Adrenal gland (tissue), 12 donors: ENCODE measurements around the gene MRPS27. TPM values are rescaled to one million over a fixed set of nuclear protein-coding genes. Genes with fewer than 3 reads are reported as not detected.

Source experiments
- DNase-seq, 7 donors: peaks; one replicate each; pipeline ENCODE4 v3.0.0-alpha.2; 2019 to 2020
- H3K27ac ChIP-seq, 5 donors: fragments of 200-600 bp; sonication (generic) in 4 of 5; 1 replicate in 3 of 5; 2 replicates in 2 of 5; pipeline versions ENCODE4 v1.5.1 to v1.8.0; 2016 to 2020; ENCODE audit warnings: mild to moderate bottlenecking in 1 of 5
- H3K27me3 ChIP-seq: fragments of 200-600 bp; 2 replicates; pipeline ENCODE4 v1.8.0; 2021
- H3K36me3 ChIP-seq, 2 donors: fragments of 200-600 bp; replicated peaks in 1 of 2; 1 replicate in 1 of 2; 2 replicates in 1 of 2; pipeline versions ENCODE4 v1.5.1 to v1.8.0; 2018 to 2022
- H3K4me1 ChIP-seq, 2 donors: fragments of 200-600 bp; replicated peaks in 1 of 2; 1 replicate in 1 of 2; 2 replicates in 1 of 2; pipeline versions ENCODE4 v1.5.1 to v1.8.0; 2018 to 2021
- H3K4me3 ChIP-seq, 4 donors: fragments of 200-600 bp; sonication (generic) in 3 of 4; one replicate each; pipeline ENCODE4 v1.5.1; 2016 to 2018
- H3K9me3 ChIP-seq, 3 donors: fragments of 200-600 bp; sonication (generic) in 1 of 3; replicated peaks in 1 of 3; 1 replicate in 2 of 3; 2 replicates in 1 of 3; pipeline versions ENCODE4 v1.5.1 to v1.8.0; 2016 to 2021
- CTCF ChIP-seq, 6 experiments: fragments of 450-650 bp in 4 of 6; fragments of 200-600 bp in 2 of 6; sonication (generic) in 1 of 6; IDR thresholded peaks; 1 replicate in 5 of 6; 2 replicates in 1 of 6; pipeline versions ENCODE4 v1.5.1 to v1.8.0; 2016 to 2021; ENCODE audit warnings: antibody characterized with exemption in 6 of 6, mild to moderate bottlenecking in 2 of 6, moderate library complexity in 1 of 6
- POLR2A ChIP-seq, 2 donors: fragments of 450-650 bp; IDR thresholded peaks; one replicate each; pipeline ENCODE4 v1.6.1; 2017; ENCODE audit warnings: antibody characterized with exemption in 2 of 2, mild to moderate bottlenecking in 2 of 2, moderate library complexity in 1 of 2
- WGBS, 4 donors: extraction: QIAGEN DNeasy Blood & Tissue Kit in 2 of 4; methylation state at CpG; one replicate each; pipeline versions ENCODE4 v1.1.5 to v1.1.7; 2013 to 2017; 5-methylcytosine and 5-hydroxymethylcytosine counted together
- intact Hi-C, 2 donors: fragments of 100-400 bp; cut with DNase I; formaldehyde crosslinking; loops; one replicate each; pipeline versions ENCODE4 v1.14.1 to v1.15.0; 2022 to 2023
- polyA plus RNA-seq, 3 donors: library from polyadenylated mRNA; stranded (reverse); fragments of 200-250 nt in 2 of 3; fragments of 350-450 nt in 1 of 3; fragmentation: Illumina TruSeq in 1 of 3; extraction: RNeasy Lipid Tissue Mini Kit (QIAGEN cat#74804) in 1 of 3; gene quantifications; one replicate each; pipeline ENCODE4 v1.2.3, GENCODE V29; 2013 to 2014
- total RNA-seq, 9 donors: library from RNA; depleted of rRNA in 4 of 9; stranded (reverse); fragments of >200 nt in 4 of 9; fragments of 120-200 nt in 1 of 9; fragmentation: NEBNext Ultra II Directional in 1 of 9; extraction: Animal tissue kit (Norgen Biotek cat#: 25700) in 1 of 9; gene quantifications; one replicate each; pipeline versions ENCODE4 v1.1.0 to v1.2.4, GENCODE V29; 2013 to 2023
- donor health status: healthy with polysubstance abuse.
- donor health status: Bipolar disorder and iron deficiency.
- donor health status: DM: yes; HTN: yes; CAD: no.
- donor health status: DM: no; HTN: no; CAD: no.
- donor health status: DM: no; HTN: no; CAD: no.
- donor health status: DM: yes; HTN: yes; CAD: no.

Gene MRPS27
- total and polyA plus RNA-seq, 12 donors, result 20.8 to 92.8 (median 67.3) TPM

GRCh38 chr5:72183101-72183520 is 136.9 kb downstream of the MRPS27 start:
- TF ChIP-seq CTCF (IDR thresholded peaks at IDR 0.05) (no peak), POLR2A (IDR thresholded peaks at IDR 0.05) (no peak)
- H3K27ac ChIP-seq, result no peak overlapping the region
- no peak overlapping the region for H3K4me3 ChIP-seq
- H3K9me3 ChIP-seq, result no peaks in the 10 kb centered on the region
- no peak for DNase-seq
- H3K27me3 ChIP-seq, result no peaks in the 10 kb centered on the region
- H3K4me1 ChIP-seq, result no peaks in the 10 kb centered on the region
- WGBS, 4 donors, result 83 to 88% (median 87%) methylated on average over 7 of the region's 7 CpGs
- intact Hi-C loops, result no loop called here
- peaks cover 0 to 4% of the 10 kb centered on the region in 2 donors for H3K36me3 ChIP-seq

- Histone ChIP-seq H3K27me3 (no peaks in the 10 kb centered on the region), H3K9me3 (no peaks in the 10 kb centered on the region), H3K4me3 (no peak overlapping the region), H3K36me3 (peaks cover 0 to 4% of the 10 kb centered on the region in 2 donors), H3K27ac (no peak overlapping the region), H3K4me1 (no peaks in the 10 kb centered on the region)
- no peak for DNase-seq
- WGBS, 4 donors, result 87 to 89% (median 88%) methylated on average over 7 of the region's 7 CpGs
- TF ChIP-seq CTCF (IDR thresholded peaks at IDR 0.05) (no peak), POLR2A (IDR thresholded peaks at IDR 0.05) (no peak)
- intact Hi-C loops, result no loop called here
Observed at GRCh38 chr5:72182686-72183085, 137.4 kb downstream of the MRPS27 start.

- Histone ChIP-seq H3K4me3 (no peak overlapping the region), H3K27ac (no peak overlapping the region), H3K27me3 (no peaks in the 10 kb centered on the region), H3K4me1 (no peaks in the 10 kb centered on the region), H3K9me3 (no peaks in the 10 kb centered on the region), H3K36me3 (peaks cover 0 to 4% of the 10 kb centered on the region in 2 donors)
- TF ChIP-seq CTCF (IDR thresholded peaks at IDR 0.05) (no peak), POLR2A (IDR thresholded peaks at IDR 0.05) (no peak)
- 56 to 88% (median 76%) methylated on average over 4 of the region's 4 CpGs for WGBS, 4 donors
- intact Hi-C loops, result no loop called here
- DNase-seq, result no peak
Observed at GRCh38 chr5:72180925-72181324, 139.1 kb downstream of the MRPS27 start.

GRCh38 chr5:72179816-72180440 is 140.1 kb downstream of the MRPS27 start:
- no peak for TF ChIP-seq POLR2A (IDR thresholded peaks at IDR 0.05)
- TF ChIP-seq CTCF (IDR thresholded peaks at IDR 0.05), result no peak
- H3K4me3 ChIP-seq, result no peak overlapping the region
- peaks cover 0 to 4% of the 10 kb centered on the region in 2 donors for H3K36me3 ChIP-seq
- intact Hi-C loops, result no loop called here
- 83 to 90% (median 88%) methylated on average over 11 of the region's 11 CpGs for WGBS, 4 donors
- H3K27ac ChIP-seq, result peak overlapping the region in 1 of 5 donors; percentile 58
- no peaks in the 10 kb centered on the region for H3K9me3 ChIP-seq
- no peaks in the 10 kb centered on the region for H3K27me3 ChIP-seq
- DNase-seq, result no peak
- no peaks in the 10 kb centered on the region for H3K4me1 ChIP-seq
